Type B pancreatic cell (in vitro differentiated cells): ENCODE results near the gene LRP2. TPM values are rescaled to one million over a fixed set of nuclear protein-coding genes. Genes with fewer than 3 reads are reported as not detected.

Experiments used
- DNase-seq: peaks from one replicate; pipeline ENCODE4 v3.0.0; 2021; ENCODE audit warnings: mixed read lengths; ENCODE audit not compliant: unreplicated experiment; ENCODE audit errors: extremely low spot score
- H3K27ac Mint-ChIP-seq: 2 replicates; pipeline ENCODE4 v1.8.0; 2021; ENCODE audit warnings: mild to moderate bottlenecking, mixed read lengths
- H3K27me3 Mint-ChIP-seq: 2 replicates; pipeline ENCODE4 v1.8.0; 2021; ENCODE audit warnings: mixed read lengths
- H3K36me3 Mint-ChIP-seq: 2 replicates; pipeline ENCODE4 v1.8.0; 2021; ENCODE audit warnings: mixed read lengths
- H3K4me1 Mint-ChIP-seq: one replicate; pipeline ENCODE4 v1.8.0; 2021; ENCODE audit warnings: mixed read lengths; ENCODE audit not compliant: unreplicated experiment
- H3K4me3 Mint-ChIP-seq: 2 replicates; pipeline ENCODE4 v1.8.0; 2021; ENCODE audit warnings: mild to moderate bottlenecking, mixed read lengths
- H3K9me3 Mint-ChIP-seq: 2 replicates; pipeline ENCODE4 v1.8.0; 2021; ENCODE audit warnings: mixed read lengths
- CTCF ChIP-seq: fragments of 200-600 bp; sonication (generic); conservative IDR thresholded peaks from 2 replicates; pipeline ENCODE4 v1.5.0; 2021; ENCODE audit warnings: antibody characterized with exemption, mild to moderate bottlenecking
- total RNA-seq: library from RNA; stranded (reverse); gene quantifications from 2 replicates; pipeline ENCODE4 v1.2.1, GENCODE V29; 2021; ENCODE audit warnings: low replicate concordance

LRP2 gene
- total RNA-seq, 1 donor from 2014 or later, result 22.7 TPM

- Mint-ChIP-seq H3K9me3 (no peaks in the 10 kb centered on the region), H3K27me3 (no peaks in the 10 kb centered on the region), H3K36me3 (no peaks in the 10 kb centered on the region), H3K4me3 (no peak overlapping the region), H3K27ac (no peak overlapping the region), H3K4me1 (no peaks in the 10 kb centered on the region)
- no peak for TF ChIP-seq CTCF
- DNase-seq, result no peak
Measured at GRCh38 chr2:169091761-169092519, 270.4 kb downstream of the LRP2 start.

- no peak for TF ChIP-seq CTCF
- Mint-ChIP-seq H3K9me3 (no peaks in the 10 kb centered on the region), H3K36me3 (no peaks in the 10 kb centered on the region), H3K4me1 (no peaks in the 10 kb centered on the region), H3K4me3 (no peak overlapping the region), H3K27ac (no peak overlapping the region), H3K27me3 (no peaks in the 10 kb centered on the region)
- DNase-seq, result no peak
Measured at GRCh38 chr2:169091256-169091655, 271.1 kb downstream of the LRP2 start.

GRCh38 chr2:169090133-169090820, 272.1 kb downstream of the LRP2 start:
- no peak overlapping the region for H3K4me3 Mint-ChIP-seq
- H3K4me1 Mint-ChIP-seq, result no peaks in the 10 kb centered on the region
- no peak for DNase-seq
- no peaks in the 10 kb centered on the region for H3K9me3 Mint-ChIP-seq
- H3K27me3 Mint-ChIP-seq, result peaks cover 3% of the 10 kb centered on the region
- TF ChIP-seq CTCF, result no peak
- no peak overlapping the region for H3K27ac Mint-ChIP-seq
- no peaks in the 10 kb centered on the region for H3K36me3 Mint-ChIP-seq

- DNase-seq, result no peak
- H3K4me3 Mint-ChIP-seq, result no peak overlapping the region
- H3K36me3 Mint-ChIP-seq, result no peaks in the 10 kb centered on the region
- no peak overlapping the region for H3K27ac Mint-ChIP-seq
- TF ChIP-seq CTCF, result no peak
- no peaks in the 10 kb centered on the region for H3K9me3 Mint-ChIP-seq
- peaks cover 6% of the 10 kb centered on the region for H3K27me3 Mint-ChIP-seq
- H3K4me1 Mint-ChIP-seq, result no peaks in the 10 kb centered on the region
Measured at GRCh38 chr2:169089182-169089581, 273.2 kb downstream of the LRP2 start.

- Mint-ChIP-seq H3K36me3 (no peaks in the 10 kb centered on the region), H3K27ac (no peak overlapping the region), H3K4me1 (no peaks in the 10 kb centered on the region), H3K9me3 (peaks cover 4% of the 10 kb centered on the region), H3K4me3 (no peak overlapping the region), H3K27me3 (peaks cover 6% of the 10 kb centered on the region)
- no peak for TF ChIP-seq CTCF
- DNase-seq, result no peak
Measured at GRCh38 chr2:169087757-169088379, 274.5 kb downstream of the LRP2 start.
